Parathyroid adenoma (tissue), 2 donors: ENCODE data around the gene SLC1A7.
"Not testable (repeated sequence)": the region's sequence is repeated elsewhere in the genome, so short reads cannot be mapped to it uniquely, and the experiment has no call there.

Source experiments
- H2AFZ ChIP-seq: fragments of 300-600 bp; sonication (generic); one replicate; pipeline ENCODE4 v1.7.0; 2017; ENCODE audit warnings: antibody characterized with exemption, mild to moderate bottlenecking
- H3K27ac ChIP-seq: fragments of 300-600 bp; sonication (generic); one replicate; pipeline ENCODE4 v1.7.0; 2017
- H3K27me3 ChIP-seq: fragments of 300-600 bp; sonication (generic); one replicate; pipeline ENCODE4 v1.7.0; 2017; ENCODE audit warnings: low read length; ENCODE audit not compliant: control insufficient read depth, insufficient read depth
- H3K36me3 ChIP-seq: fragments of 300-600 bp; sonication (generic); one replicate; pipeline ENCODE4 v1.7.0; 2017; ENCODE audit warnings: low read length; ENCODE audit not compliant: control insufficient read depth, insufficient read depth
- H3K4me1 ChIP-seq: fragments of 300-600 bp; sonication (generic); one replicate; pipeline ENCODE4 v1.7.0; 2017; ENCODE audit warnings: control low read depth
- H3K4me2 ChIP-seq: fragments of 300-600 bp; sonication (generic); one replicate; pipeline ENCODE4 v1.7.0; 2017; ENCODE audit warnings: low read length
- H3K4me3 ChIP-seq: fragments of 300-600 bp; sonication (generic); one replicate; pipeline ENCODE4 v1.7.0; 2017; ENCODE audit warnings: low read depth, low read length
- H3K79me2 ChIP-seq: fragments of 300-600 bp; sonication (generic); one replicate; pipeline ENCODE4 v1.7.0; 2017; ENCODE audit warnings: control low read depth
- H3K9ac ChIP-seq: fragments of 300-600 bp; sonication (generic); one replicate; pipeline ENCODE4 v1.7.0; 2017; ENCODE audit warnings: mild to moderate bottlenecking
- H3K9me3 ChIP-seq: fragments of 300-600 bp; sonication (generic); one replicate; pipeline ENCODE4 v1.7.0; 2017; ENCODE audit warnings: low read length; ENCODE audit not compliant: control insufficient read depth
- TF ChIP-seq, protein P1 (sequence below): fragments of 300-600 bp; sonication (generic); IDR thresholded peaks from one replicate; pipeline ENCODE4 v1.7.0; 2017; ENCODE audit warnings: antibody characterized with exemption, mild to moderate bottlenecking
- donor health status: primary hyperparathyroidism.

Gene SLC1A7

DNA sequence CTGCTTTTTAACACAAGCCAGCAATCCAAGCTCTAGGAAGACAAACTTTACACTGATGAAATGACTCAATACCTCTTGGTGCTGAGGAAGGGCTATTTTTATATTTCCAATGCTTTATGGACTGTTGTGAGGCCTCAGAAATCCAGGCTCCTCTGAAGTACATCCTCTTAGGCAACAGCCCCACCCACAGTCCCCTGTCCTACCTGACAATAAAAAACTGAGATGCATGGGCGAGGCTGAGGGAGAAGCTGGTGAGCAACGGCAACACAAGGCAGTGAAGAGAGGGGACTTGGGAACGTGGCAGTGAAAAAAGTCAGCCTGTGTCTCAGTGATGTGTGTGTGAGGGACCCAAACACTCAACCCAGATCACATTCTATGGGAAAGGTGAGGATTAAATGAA lies 44.1 kb upstream of the SLC1A7 start:
- TF ChIP-seq, protein P1, sequence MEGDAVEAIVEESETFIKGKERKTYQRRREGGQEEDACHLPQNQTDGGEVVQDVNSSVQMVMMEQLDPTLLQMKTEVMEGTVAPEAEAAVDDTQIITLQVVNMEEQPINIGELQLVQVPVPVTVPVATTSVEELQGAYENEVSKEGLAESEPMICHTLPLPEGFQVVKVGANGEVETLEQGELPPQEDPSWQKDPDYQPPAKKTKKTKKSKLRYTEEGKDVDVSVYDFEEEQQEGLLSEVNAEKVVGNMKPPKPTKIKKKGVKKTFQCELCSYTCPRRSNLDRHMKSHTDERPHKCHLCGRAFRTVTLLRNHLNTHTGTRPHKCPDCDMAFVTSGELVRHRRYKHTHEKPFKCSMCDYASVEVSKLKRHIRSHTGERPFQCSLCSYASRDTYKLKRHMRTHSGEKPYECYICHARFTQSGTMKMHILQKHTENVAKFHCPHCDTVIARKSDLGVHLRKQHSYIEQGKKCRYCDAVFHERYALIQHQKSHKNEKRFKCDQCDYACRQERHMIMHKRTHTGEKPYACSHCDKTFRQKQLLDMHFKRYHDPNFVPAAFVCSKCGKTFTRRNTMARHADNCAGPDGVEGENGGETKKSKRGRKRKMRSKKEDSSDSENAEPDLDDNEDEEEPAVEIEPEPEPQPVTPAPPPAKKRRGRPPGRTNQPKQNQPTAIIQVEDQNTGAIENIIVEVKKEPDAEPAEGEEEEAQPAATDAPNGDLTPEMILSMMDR, result no peak
- Histone ChIP-seq H3K27me3 (no peaks in the 10 kb centered on the region), H3K9me3 (no peaks in the 10 kb centered on the region), H3K4me3 (no peak overlapping the region), H3K9ac (no peak overlapping the region), H3K4me1 (no peaks in the 10 kb centered on the region), H3K36me3 (no peaks in the 10 kb centered on the region), H2AFZ (no peak overlapping the region), H3K4me2 (no peak overlapping the region), H3K27ac (no peak overlapping the region), H3K79me2 (no peaks in the 10 kb centered on the region)

DNA sequence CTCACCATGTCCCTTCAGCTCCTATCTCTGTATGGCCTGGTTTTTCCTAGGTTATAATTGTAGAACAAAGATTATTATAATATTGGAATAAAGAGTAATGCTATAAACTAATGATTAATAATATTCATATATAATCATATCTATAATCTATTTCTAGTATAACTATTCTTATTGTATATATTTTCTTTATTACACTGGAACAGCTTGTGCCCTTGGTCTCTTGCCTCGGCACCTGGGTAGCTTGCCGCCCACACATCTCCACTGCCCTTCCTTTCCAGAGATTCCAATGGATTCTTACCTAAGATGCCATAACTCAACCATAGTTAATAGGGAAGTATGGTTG lies 43.5 kb upstream of the SLC1A7 start:
- not testable (repeated sequence) for H3K79me2 ChIP-seq, H3K9me3 ChIP-seq, H3K4me1 ChIP-seq, H3K27ac ChIP-seq, H3K27me3 ChIP-seq, H3K4me2 ChIP-seq, H2AFZ ChIP-seq, H3K4me3 ChIP-seq, H3K36me3 ChIP-seq, H3K9ac ChIP-seq

DNA sequence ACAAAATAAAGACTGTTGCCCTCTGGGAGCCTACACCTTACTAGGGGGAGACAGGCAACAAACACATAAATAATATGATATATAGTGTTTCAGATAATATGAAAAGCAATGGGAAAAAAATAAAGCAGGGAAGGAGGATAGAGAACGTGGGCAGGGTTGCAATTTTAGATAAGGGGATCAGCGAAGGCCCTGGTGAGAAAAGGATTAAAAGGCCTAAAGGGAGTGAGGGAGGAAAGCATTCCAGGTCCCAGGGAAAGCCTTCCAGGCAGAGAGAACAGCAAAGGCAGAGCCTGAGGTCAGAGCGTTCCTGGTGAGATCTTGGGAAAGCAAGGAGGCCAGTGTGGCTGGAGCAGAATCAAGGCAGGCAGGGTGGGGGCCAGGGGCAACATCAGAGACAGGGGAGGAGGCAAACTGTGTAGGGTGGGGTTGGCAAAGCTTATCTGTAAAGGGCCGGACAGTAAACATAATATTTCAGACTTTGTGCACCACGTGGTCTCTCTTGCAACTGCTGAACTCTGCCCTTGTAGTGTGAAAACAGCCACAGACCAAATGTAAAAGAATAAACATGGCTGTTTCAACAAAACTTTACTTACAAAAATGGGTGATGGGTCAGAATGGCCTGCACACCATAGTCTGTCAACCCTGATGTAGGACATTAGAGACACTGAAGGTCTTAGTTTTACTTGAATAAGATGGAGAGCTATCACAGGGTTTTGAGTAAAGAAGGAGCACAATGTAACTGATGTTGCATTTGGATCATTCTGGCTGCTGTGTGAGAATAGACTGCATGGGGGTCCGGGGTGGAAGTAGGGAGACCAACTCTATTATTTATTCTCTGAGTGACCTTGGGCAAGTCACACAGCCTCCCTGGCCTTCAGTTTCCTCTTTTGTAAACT lies 40.9 kb upstream of the SLC1A7 start:
- Histone ChIP-seq H3K4me2 (no peak overlapping the region), H3K9me3 (no peaks in the 10 kb centered on the region), H3K27me3 (no peaks in the 10 kb centered on the region), H3K36me3 (no peaks in the 10 kb centered on the region), H3K4me1 (no peaks in the 10 kb centered on the region), H3K27ac (no peak overlapping the region), H3K9ac (no peak overlapping the region), H2AFZ (no peak overlapping the region), H3K4me3 (no peak overlapping the region), H3K79me2 (no peaks in the 10 kb centered on the region)
- TF ChIP-seq, protein P1, result no peak

DNA sequence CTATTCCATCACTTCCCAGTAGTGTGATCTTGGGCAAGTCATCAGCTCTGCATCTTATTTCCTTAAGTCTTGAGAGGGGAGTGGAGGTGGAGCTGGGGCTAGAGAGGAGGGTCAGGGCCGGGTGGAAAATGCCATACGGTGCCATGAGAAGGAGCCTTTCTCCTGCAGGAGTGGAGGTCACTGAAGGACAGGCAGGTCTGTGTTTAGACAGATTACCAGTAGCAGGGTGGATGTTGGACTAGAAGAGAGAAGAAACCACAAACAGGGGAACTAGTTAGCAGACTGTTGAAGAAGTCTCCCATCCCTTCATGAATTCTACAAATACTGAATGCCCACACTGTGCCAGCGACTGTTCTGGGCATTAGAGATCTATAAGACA lies 40.3 kb upstream of the SLC1A7 start:
- TF ChIP-seq, protein P1, result no peak
- H3K27ac ChIP-seq, result no peak overlapping the region

DNA sequence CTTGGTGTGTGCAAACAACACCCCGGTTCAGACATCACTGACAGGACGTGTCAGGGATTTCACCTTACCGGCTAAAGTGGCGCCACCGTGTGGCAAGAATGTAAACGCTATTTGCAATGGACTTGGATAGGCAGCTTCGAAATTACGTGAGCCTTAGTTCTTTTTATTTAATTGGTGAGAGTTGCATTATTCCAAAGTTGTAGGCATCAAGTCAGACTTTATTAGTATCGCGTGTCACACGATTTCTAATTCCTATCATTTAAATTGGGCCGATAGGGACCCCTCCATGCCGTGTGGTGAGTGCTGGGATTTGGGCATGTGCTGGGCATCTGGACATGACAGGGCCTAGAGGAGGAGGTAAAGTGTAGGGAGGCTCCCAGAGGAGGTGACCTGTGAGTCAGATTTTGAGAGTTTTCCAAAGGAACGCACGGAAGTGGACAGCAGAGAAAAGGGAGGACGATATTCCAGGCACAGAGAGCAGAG lies 39.7 kb upstream of the SLC1A7 start:
- no peak overlapping the region for H3K27ac ChIP-seq
- H2AFZ ChIP-seq, result no peak overlapping the region
- no peaks in the 10 kb centered on the region for H3K36me3 ChIP-seq
- H3K4me1 ChIP-seq, result no peaks in the 10 kb centered on the region
- H3K27me3 ChIP-seq, result no peaks in the 10 kb centered on the region
- no peaks in the 10 kb centered on the region for H3K9me3 ChIP-seq
- no peak overlapping the region for H3K9ac ChIP-seq
- H3K4me3 ChIP-seq, result no peak overlapping the region
- TF ChIP-seq, protein P1, result peak; percentile 77
- no peaks in the 10 kb centered on the region for H3K79me2 ChIP-seq
- no peak overlapping the region for H3K4me2 ChIP-seq

More for the DNA sequence above, 40.3 kb upstream of the SLC1A7 start:
- Histone ChIP-seq H3K9me3 (no peaks in the 10 kb centered on the region), H3K4me1 (no peaks in the 10 kb centered on the region), H3K27me3 (no peaks in the 10 kb centered on the region), H3K36me3 (no peaks in the 10 kb centered on the region), H3K79me2 (no peaks in the 10 kb centered on the region), H3K4me2 (no peak overlapping the region), H2AFZ (no peak overlapping the region), H3K9ac (no peak overlapping the region), H3K4me3 (no peak overlapping the region)
